WI38 (cell line): Measurements from ENCODE around the gene TANC1.
"Not testable (repeated sequence)": the region's sequence is repeated elsewhere in the genome, so short reads cannot be mapped to it uniquely, and the experiment has no call there.

Experiments used
- H3K4me3 ChIP-seq: 2 replicates; pipeline ENCODE4 v1.5.1; 2011; ENCODE audit warnings: low read depth, mild to moderate bottlenecking, control low read depth, low read length
- TF ChIP-seq, protein P1 (sequence below): IDR thresholded peaks from 2 replicates; pipeline ENCODE4 v1.5.1; 2012; ENCODE audit warnings: low read depth, mild to moderate bottlenecking, control low read depth, low read length

TANC1 gene

DNA sequence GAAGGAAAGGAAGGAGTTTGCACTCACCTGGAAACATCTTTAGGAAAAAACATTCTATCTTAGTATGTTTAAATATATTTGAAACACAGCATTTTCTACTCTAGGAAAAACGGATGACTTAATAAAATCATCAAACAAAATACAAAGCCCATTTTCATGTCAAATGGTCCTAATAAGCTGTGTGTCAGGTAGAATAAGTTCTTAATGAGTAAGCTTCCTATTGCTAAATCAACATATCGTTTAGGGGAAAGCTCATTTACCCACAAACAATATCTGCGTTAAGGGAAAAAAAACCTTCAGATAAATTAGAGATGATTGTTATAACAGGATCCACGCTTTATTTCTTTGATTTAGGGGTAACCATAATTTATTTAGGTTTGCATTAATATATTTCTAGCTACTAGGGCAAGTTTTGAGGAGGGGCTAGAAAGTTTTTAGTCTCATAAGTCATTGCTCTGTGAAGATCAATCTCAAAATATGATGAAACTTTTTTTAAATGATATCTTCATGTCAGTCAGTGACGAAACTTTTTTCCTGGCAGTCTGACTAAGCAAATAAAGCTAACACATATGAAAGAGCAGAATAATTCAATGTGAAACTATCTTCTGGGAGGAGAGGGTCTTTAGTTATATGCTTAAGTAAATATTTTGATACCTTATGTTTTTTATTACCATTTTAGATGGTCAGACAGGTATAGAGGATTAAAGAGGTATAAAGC lies 170.9 kb downstream of the TANC1 start:
- H3K4me3 ChIP-seq, result no peak overlapping the region
- TF ChIP-seq, protein P1, sequence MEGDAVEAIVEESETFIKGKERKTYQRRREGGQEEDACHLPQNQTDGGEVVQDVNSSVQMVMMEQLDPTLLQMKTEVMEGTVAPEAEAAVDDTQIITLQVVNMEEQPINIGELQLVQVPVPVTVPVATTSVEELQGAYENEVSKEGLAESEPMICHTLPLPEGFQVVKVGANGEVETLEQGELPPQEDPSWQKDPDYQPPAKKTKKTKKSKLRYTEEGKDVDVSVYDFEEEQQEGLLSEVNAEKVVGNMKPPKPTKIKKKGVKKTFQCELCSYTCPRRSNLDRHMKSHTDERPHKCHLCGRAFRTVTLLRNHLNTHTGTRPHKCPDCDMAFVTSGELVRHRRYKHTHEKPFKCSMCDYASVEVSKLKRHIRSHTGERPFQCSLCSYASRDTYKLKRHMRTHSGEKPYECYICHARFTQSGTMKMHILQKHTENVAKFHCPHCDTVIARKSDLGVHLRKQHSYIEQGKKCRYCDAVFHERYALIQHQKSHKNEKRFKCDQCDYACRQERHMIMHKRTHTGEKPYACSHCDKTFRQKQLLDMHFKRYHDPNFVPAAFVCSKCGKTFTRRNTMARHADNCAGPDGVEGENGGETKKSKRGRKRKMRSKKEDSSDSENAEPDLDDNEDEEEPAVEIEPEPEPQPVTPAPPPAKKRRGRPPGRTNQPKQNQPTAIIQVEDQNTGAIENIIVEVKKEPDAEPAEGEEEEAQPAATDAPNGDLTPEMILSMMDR, result no peak

DNA sequence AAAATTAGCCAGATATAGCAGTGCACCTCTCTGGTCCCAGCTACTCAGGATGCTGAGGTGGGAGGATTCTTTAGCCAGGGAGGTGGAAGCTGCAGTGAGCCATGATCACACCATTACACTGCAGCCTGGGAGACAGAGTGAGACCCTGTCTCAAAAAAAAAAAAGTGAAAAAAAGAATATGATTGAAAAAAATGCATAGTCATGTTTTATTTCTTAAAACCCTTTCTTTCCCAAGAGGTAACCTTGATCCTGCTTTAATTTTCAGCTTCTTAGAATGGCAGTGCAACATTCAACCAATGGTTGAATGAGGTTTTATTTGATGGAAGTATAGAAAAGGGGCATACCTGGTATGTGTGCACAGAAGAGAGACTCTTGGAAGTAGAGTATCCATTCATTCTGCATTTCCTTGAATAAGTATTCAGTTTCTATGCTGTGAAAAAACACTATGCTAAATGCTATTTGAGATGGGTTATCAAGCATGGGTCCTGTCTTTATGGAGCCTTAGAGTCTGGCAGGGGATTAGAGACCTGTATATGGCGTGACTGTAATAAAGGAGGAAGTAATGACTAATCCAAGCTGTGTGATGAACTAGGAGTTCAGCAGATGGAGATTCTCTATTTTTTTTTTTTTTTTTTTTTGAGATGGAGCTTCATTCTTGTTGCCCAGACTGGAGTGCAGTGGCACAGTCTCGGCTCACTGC lies 171.8 kb downstream of the TANC1 start:
- TF ChIP-seq, protein P1, result no peak
- H3K4me3 ChIP-seq, result no peak overlapping the region

DNA sequence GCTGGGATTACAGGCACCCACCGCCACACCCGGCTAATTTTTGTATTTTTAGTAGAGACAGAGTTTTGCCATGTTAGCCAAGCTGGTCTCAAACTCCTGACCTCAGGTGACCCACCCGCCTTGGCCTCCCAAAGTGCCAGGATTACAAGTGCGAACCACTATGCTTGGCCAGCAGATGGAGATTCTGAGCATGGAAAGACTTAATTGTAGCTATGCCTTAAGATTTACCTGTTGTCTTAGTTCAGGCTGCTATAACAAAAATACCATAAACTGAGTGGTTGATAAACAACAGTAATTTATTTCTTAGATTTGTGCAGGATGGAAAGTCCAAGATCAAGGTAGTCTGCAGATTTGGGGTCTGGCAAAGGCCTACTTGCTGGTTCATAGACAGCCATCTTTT lies 172.4 kb downstream of the TANC1 start:
- H3K4me3 ChIP-seq, result not testable (repeated sequence)

DNA sequence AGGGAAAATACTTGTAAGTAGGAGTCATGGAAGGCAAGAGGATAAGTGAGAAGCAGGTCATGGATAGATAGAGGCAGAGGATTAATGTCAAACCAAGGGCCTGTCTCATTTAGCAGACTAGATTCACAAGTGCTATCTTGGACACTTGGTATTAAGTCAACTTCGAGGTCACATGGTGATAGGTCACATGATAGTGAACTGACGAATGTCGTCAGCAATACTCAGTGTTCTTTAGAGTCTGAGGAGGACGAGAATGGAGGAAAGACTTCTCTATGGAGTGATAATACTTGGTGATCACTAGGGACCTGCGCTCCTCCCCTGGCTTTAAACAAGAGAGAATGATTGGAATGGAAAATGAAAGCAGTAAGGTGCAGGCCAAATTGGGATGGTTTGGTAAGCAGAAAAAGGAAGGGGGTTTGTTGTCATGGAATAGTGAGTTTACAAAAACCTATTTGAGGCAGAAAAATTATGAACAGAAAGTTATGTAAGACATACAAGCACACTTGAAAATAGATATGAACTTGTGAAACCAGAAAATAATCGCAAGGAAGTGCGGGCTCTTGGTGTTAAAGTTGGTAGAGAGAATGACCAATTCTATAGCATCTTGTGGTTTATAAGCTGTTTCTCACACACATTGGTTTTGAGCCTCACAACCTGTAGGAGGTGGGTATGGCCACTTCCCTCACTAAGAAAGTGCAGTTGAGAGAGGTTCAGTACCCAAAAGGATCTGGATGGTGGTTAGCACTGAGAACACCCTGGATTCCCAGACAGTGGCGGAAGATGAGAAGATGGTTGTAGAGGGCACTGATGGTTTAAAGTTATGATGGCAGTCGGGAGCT lies 176.6 kb downstream of the TANC1 start:
- TF ChIP-seq, protein P1, result no peak
- H3K4me3 ChIP-seq, result no peak overlapping the region

DNA sequence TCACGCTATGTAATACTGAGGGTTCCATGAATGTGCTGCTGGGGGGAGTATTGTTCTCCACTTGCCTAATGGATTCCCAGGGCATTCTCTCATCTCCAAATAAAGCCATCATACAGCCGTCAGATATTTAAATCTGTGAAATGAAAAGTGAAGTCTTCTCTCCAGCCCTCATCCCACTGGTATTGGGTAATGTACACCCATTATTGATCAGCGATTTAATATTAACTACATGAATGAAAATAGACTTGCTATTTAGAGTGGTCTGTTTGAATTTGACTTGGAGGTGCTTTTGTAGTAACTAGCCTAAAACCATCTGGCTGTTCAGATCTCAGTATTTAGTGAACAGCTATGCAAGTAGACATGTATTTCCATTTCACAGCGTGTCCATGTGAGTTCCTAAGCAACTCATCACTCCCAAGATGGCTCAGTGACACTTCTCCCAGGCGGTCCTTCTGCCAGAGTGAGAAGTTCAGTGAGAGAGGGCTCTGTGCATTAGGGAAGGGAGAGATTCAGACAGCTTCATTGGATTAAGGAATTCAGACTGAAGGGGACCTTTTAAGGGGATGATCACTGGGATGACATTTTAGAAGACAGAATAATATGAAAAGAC lies 177.4 kb downstream of the TANC1 start:
- no peak overlapping the region for H3K4me3 ChIP-seq
- TF ChIP-seq, protein P1, result no peak

DNA sequence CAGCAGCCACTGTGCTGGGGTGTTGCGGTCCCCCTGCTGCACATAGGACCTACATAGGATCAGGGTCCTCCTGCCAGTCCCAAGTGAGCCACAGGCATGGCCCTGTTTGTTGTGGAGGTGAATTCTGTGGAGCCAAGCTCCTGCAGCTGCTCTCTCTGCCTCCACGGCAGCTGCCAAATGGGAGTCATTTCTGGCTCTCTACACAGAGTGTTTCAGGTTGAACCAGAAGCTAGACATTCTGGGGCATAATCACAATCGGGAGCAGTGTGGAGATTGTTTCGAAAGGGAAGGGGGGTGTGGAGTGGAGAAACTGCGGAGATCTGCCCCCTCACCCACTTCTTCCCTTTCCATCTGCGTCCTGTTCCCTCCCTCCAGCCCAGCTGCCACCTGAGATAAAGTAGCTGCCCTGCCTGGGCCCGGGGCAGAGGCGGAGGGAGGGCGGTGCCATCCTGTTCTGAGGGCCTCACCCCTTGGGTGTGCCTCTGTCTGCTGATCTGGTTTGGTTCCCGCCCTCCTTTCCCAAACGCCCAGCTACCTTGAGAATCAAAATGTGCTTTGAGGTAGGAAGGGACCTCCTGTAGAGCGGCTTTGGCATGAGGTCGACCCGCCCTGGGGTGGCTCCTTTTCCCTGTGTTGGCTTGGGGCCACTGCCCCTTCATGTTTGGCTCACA lies 178.7 kb downstream of the TANC1 start:
- no peak overlapping the region for H3K4me3 ChIP-seq

DNA sequence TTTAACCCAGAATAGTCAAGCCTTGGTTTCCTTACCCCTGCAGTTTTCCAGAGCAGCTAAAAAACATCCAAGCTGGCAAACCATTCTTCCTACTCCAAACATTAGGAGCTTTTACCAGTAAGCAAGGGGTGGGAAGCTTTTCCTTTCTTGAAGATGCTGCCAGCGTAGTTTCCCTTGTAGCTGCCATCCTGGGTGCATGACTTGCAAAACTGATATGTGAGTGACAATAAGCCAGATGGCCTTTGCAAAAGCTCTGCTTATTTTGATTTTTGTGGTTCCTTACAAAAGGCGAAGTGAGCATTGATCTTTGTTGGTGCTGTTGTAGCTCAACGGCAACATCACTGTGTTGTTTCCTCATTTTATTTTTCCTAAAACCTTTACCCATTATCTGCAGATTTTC lies 179.2 kb downstream of the TANC1 start:
- TF ChIP-seq, protein P1, result no peak
- no peak overlapping the region for H3K4me3 ChIP-seq

More for the DNA sequence above, 178.7 kb downstream of the TANC1 start:
- TF ChIP-seq, protein P1, result no peak
